Fibroblast of lung (primary cell): ENCODE measurements around the gene SERTAD3. TPM values are rescaled to one million over a fixed set of nuclear protein-coding genes. Genes with fewer than 3 reads are reported as not detected.
"Not testable (repeated sequence)": the region's sequence is repeated elsewhere in the genome, so short reads cannot be mapped to it uniquely, and the experiment has no call there.

ENCODE experiments used
- DNase-seq, 2 donors: peaks; one replicate each; pipeline versions ENCODE4 v3.0.0 to v3.0.0-alpha.2; 2010; ENCODE audit warnings: low read depth in 2 of 2
- H2AFZ ChIP-seq: 2 replicates; pipeline ENCODE4 v1.5.1; 2012; ENCODE audit warnings: low read length, control low read depth, inconsistent platforms
- H3K27ac ChIP-seq: 2 replicates; pipeline ENCODE4 v1.5.1; 2011; ENCODE audit warnings: low read length, control low read depth; ENCODE audit not compliant: insufficient read depth
- H3K27me3 ChIP-seq: 2 replicates; pipeline ENCODE4 v1.5.1; 2011; ENCODE audit warnings: mild to moderate bottlenecking, low read length; ENCODE audit not compliant: control insufficient read depth, insufficient read depth
- H3K36me3 ChIP-seq: 2 replicates; pipeline ENCODE4 v1.5.1; 2011; ENCODE audit warnings: low read length; ENCODE audit not compliant: control insufficient read depth, insufficient read depth
- H3K4me1 ChIP-seq: 2 replicates; pipeline ENCODE4 v1.5.1; 2011; ENCODE audit warnings: low read length; ENCODE audit not compliant: control insufficient read depth, insufficient read depth; ENCODE audit errors: extremely low read depth
- H3K4me2 ChIP-seq: 2 replicates; pipeline ENCODE4 v1.5.1; 2011; ENCODE audit warnings: low read length, control low read depth; ENCODE audit not compliant: insufficient read depth; ENCODE audit errors: extremely low read depth
- H3K4me3 ChIP-seq, 4 experiments: fragments of 200-600 bp in 1 of 4; sonication (generic) in 1 of 4; replicated peaks in 1 of 4; 2 replicates each; pipeline ENCODE4 v1.5.1; 2011 to 2016; ENCODE audit warnings: low read length in 4 of 4, low read depth in 3 of 4, mild to moderate bottlenecking in 3 of 4, control low read depth in 2 of 4, inconsistent platforms in 1 of 4, mixed read lengths in 1 of 4; ENCODE audit not compliant: insufficient read depth in 1 of 4; ENCODE audit errors: control extremely low read depth in 1 of 4
- H3K79me2 ChIP-seq: 2 replicates; pipeline ENCODE4 v1.5.1; 2012; ENCODE audit warnings: mild to moderate bottlenecking, low read length, inconsistent platforms; ENCODE audit not compliant: control insufficient read depth, insufficient read depth
- H3K9ac ChIP-seq: 2 replicates; pipeline ENCODE4 v1.5.1; 2011; ENCODE audit warnings: mild to moderate bottlenecking, low read length, control low read depth; ENCODE audit not compliant: insufficient read depth
- H3K9me3 ChIP-seq: 2 replicates; pipeline ENCODE4 v1.5.1; 2012; ENCODE audit warnings: low read depth, low read length; ENCODE audit not compliant: control insufficient read depth, insufficient read depth
- H4K20me1 ChIP-seq: 2 replicates; pipeline ENCODE4 v1.5.1; 2011; ENCODE audit warnings: low read length; ENCODE audit not compliant: control insufficient read depth, insufficient read depth; ENCODE audit errors: extremely low read depth
- EZH2 ChIP-seq: IDR thresholded peaks from 2 replicates; pipeline ENCODE4 v1.5.1; 2012; ENCODE audit warnings: low read length, control low read depth, mild to moderate bottlenecking; ENCODE audit errors: missing control alignments
- polyA plus RNA-seq, 2 donors: library from polyadenylated mRNA; depleted of rRNA in 1 of 2; stranded (reverse) in 1 of 2; unstranded in 1 of 2; fragments of >200 nt; gene quantifications; 2 replicates each; pipeline ENCODE4 v1.2.1, GENCODE V29; 2011 to 2012; ENCODE audit warnings: missing spikeins in 1 of 2
- total RNA-seq: library from RNA; depleted of rRNA; stranded (reverse); fragments of >200 nt; gene quantifications from 2 replicates; pipeline ENCODE4 v1.2.1, GENCODE V29; 2014
- TF ChIP-seq, protein P1 (sequence below), 2 donors: IDR thresholded peaks in 1 of 2; conservative IDR thresholded peaks in 1 of 2; 1 replicate in 1 of 2; 2 replicates in 1 of 2; pipeline ENCODE4 v1.5.1; 2011 to 2012; ENCODE audit warnings: low read length in 2 of 2, control low read depth in 1 of 2, inconsistent platforms in 1 of 2, low read depth in 1 of 2, mild to moderate bottlenecking in 1 of 2

Gene SERTAD3
- total and polyA plus RNA-seq, 2 donors (not counting 1 experiment from before 2014, with no cell fraction given), result 22.3 to 24.8 TPM

GRCh38 chr19:40465025-40465556 is 21.0 kb upstream of the SERTAD3 start:
- Histone ChIP-seq H3K27ac (peak overlapping the region; percentile 83), H3K4me3 (peak overlapping the region; percentile 76 to 87 (median 80)), H3K36me3 (no peaks in the 10 kb centered on the region), H2AFZ (peak overlapping the region; percentile 84), H3K4me1 (peaks cover 12% of the 10 kb centered on the region), H3K79me2 (no peaks in the 10 kb centered on the region), H3K4me2 (peak overlapping the region; percentile 92), H4K20me1 (no peaks in the 10 kb centered on the region), H3K27me3 (no peaks in the 10 kb centered on the region), H3K9ac (peak overlapping the region; percentile 85), H3K9me3 (no peaks in the 10 kb centered on the region)
- TF ChIP-seq EZH2, result no peak
- TF ChIP-seq, protein P1, sequence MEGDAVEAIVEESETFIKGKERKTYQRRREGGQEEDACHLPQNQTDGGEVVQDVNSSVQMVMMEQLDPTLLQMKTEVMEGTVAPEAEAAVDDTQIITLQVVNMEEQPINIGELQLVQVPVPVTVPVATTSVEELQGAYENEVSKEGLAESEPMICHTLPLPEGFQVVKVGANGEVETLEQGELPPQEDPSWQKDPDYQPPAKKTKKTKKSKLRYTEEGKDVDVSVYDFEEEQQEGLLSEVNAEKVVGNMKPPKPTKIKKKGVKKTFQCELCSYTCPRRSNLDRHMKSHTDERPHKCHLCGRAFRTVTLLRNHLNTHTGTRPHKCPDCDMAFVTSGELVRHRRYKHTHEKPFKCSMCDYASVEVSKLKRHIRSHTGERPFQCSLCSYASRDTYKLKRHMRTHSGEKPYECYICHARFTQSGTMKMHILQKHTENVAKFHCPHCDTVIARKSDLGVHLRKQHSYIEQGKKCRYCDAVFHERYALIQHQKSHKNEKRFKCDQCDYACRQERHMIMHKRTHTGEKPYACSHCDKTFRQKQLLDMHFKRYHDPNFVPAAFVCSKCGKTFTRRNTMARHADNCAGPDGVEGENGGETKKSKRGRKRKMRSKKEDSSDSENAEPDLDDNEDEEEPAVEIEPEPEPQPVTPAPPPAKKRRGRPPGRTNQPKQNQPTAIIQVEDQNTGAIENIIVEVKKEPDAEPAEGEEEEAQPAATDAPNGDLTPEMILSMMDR (conservative IDR thresholded peaks at IDR 0.05 in 1 of 2, IDR thresholded peaks at IDR 0.05 in 1 of 2; ENCODE audit: low read depth in 1 of 2, low read length in 2 of 2), result no peak
- peak; percentile 71 to 83 for DNase-seq

- TF ChIP-seq EZH2, result no peak
- TF ChIP-seq, protein P1 (conservative IDR thresholded peaks at IDR 0.05 in 1 of 2, IDR thresholded peaks at IDR 0.05 in 1 of 2; ENCODE audit: low read depth in 1 of 2, low read length in 2 of 2), result peak; percentile 91 to 92
- Histone ChIP-seq H3K9ac (no peak overlapping the region), H3K4me1 (peaks cover 12% of the 10 kb centered on the region), H3K27ac (peak overlapping the region; percentile 83), H3K79me2 (no peaks in the 10 kb centered on the region), H3K9me3 (no peaks in the 10 kb centered on the region), H3K4me3 (peak overlapping the region; percentile 76 to 87 (median 80)), H3K4me2 (peak overlapping the region; percentile 92), H3K27me3 (no peaks in the 10 kb centered on the region), H3K36me3 (no peaks in the 10 kb centered on the region), H2AFZ (peak overlapping the region; percentile 42), H4K20me1 (no peaks in the 10 kb centered on the region)
- DNase-seq, result peak; percentile 85 to 87
Observed at GRCh38 chr19:40464059-40465024, 20.2 kb upstream of the SERTAD3 start.

- not testable (repeated sequence) for H3K9ac ChIP-seq, H3K27ac ChIP-seq, H3K27me3 ChIP-seq, H3K36me3 ChIP-seq, H4K20me1 ChIP-seq, H3K4me2 ChIP-seq, H2AFZ ChIP-seq, H3K79me2 ChIP-seq, H3K4me3 ChIP-seq, H3K9me3 ChIP-seq
- peak in 1 of 2 donors; percentile 30 for DNase-seq
- H3K4me1 ChIP-seq, result peaks cover 12% of the 10 kb centered on the region
Observed at GRCh38 chr19:40463587-40464037, 19.5 kb upstream of the SERTAD3 start.
